Pancreas (tissue), 10 donors: ENCODE measurements around the gene TIMM21. TPM values are rescaled to one million over a fixed set of nuclear protein-coding genes. Genes with fewer than 3 reads are reported as not detected.

ENCODE experiments used
- ATAC-seq, 4 donors: fragments of 200-7000 bp; cut with Tn5 transposase; one replicate each; pipeline versions ENCODE4 v1.8.0 to v1.9.1; 2020; ENCODE audit warnings: mild to moderate bottlenecking in 4 of 4, moderate library complexity in 4 of 4
- DNase-seq, 6 donors: peaks; one replicate each; pipeline ENCODE4 v3.0.0-alpha.2; 2020
- FAIRE-seq: peaks from 2 replicates; lab custom pipeline; 2012; peaks lifted over from hg19 to GRCh38; lab: Jason Lieb, UNC
- H3K27ac ChIP-seq, 4 donors: fragments of 200-600 bp; sonication (generic); 1 replicate in 3 of 4; 2 replicates in 1 of 4; pipeline versions ENCODE4 v1.5.0 to v1.8.0; 2020
- H3K27me3 ChIP-seq, 4 donors: fragments of 200-600 bp; one replicate each; pipeline ENCODE4 v1.8.0; 2021
- H3K36me3 ChIP-seq, 3 donors: fragments of 200-600 bp; sonication (generic) in 1 of 3; one replicate each; pipeline versions ENCODE4 v1.5.0 to v1.8.0; 2020 to 2021
- H3K4me1 ChIP-seq, 3 donors: fragments of 200-600 bp; one replicate each; pipeline ENCODE4 v1.8.0; 2021
- H3K4me3 ChIP-seq, 4 donors: fragments of 200-600 bp; sonication (generic) in 2 of 4; one replicate each; pipeline versions ENCODE4 v1.5.0 to v1.8.0; 2020 to 2021
- H3K9me3 ChIP-seq, 4 donors: fragments of 200-600 bp; one replicate each; pipeline ENCODE4 v1.8.0; 2021
- CTCF ChIP-seq, 4 donors: fragments of 200-600 bp; sonication (generic) in 3 of 4; IDR thresholded peaks; one replicate each; pipeline versions ENCODE4 v1.5.0 to v1.8.0; 2021; ENCODE audit warnings: antibody characterized with exemption in 4 of 4
- WGBS, 2 donors: extraction: QIAGEN DNeasy Blood & Tissue Kit; methylation state at CpG; one replicate each; pipeline ENCODE4 v1.1.7; 2013; 5-methylcytosine and 5-hydroxymethylcytosine counted together
- intact Hi-C, 3 donors: fragments of 100-400 bp; cut with DNase I; formaldehyde crosslinking; loops; one replicate each; pipeline versions ENCODE4 v1.11.1 to v1.14.2; 2022
- polyA plus RNA-seq, 2 donors: library from polyadenylated mRNA; stranded (reverse); fragments of 200-250 nt; gene quantifications; one replicate each; pipeline ENCODE4 v1.2.3, GENCODE V29; 2013
- total RNA-seq, 6 donors: library from RNA; stranded (reverse); fragmentation: NEBNext Ultra II Directional in 4 of 6; extraction: Animal tissue kit (Norgen Biotek cat#: 25700) in 4 of 6; gene quantifications; one replicate each; pipeline versions ENCODE4 v1.2.1 to v1.2.4, GENCODE V29; 2021 to 2023
- donor health status: healthy with polysubstance abuse.
- donor health status: DM: no; HTN: no; CAD: no; lungs with moderate emphysema.
- donor health status: DM: no; HTN: no; CAD: no.
- donor health status: control.
- donor health status: control.
- donor health status: Bipolar disorder and iron deficiency.
- donor health status: DM: yes; HTN: yes; CAD: no.
- donor health status: DM: no; HTN: no; CAD: no.
- donor health status: DM: no; HTN: no; CAD: no.
- donor health status: DM: yes; HTN: yes; CAD: no.

The TIMM21 gene
- total and polyA plus RNA-seq, 8 donors: 6.0 to 14.3 (median 10.0) TPM

GRCh38 chr18:74182335-74182734 lies 34.0 kb downstream of the TIMM21 start:
- no peaks in the 10 kb centered on the region for H3K36me3 ChIP-seq
- 87 to 98% methylated on average over 16 to 19 of the region's 19 CpGs for WGBS, 2 donors
- TF ChIP-seq CTCF (IDR thresholded peaks at IDR 0.05): no peak
- no peak overlapping the region for H3K4me3 ChIP-seq
- FAIRE-seq (no peak), DNase-seq (no peak), ATAC-seq (no peak)
- H3K9me3 ChIP-seq: no peaks in the 10 kb centered on the region
- peaks cover 0 to 3% (median 0%) of the 10 kb centered on the region in 3 donors for H3K4me1 ChIP-seq
- intact Hi-C loops: no loop called here
- H3K27me3 ChIP-seq: no peaks in the 10 kb centered on the region
- H3K27ac ChIP-seq: no peak overlapping the region

- Histone ChIP-seq H3K4me3 (no peak overlapping the region), H3K36me3 (no peaks in the 10 kb centered on the region), H3K4me1 (peaks cover 0 to 3% (median 0%) of the 10 kb centered on the region in 3 donors), H3K27ac (no peak overlapping the region), H3K9me3 (no peaks in the 10 kb centered on the region), H3K27me3 (no peaks in the 10 kb centered on the region)
- no peak for DNase-seq
- no peak for FAIRE-seq
- peak in 3 of 4 donors; percentile 31 to 71 (median 39) for ATAC-seq
- intact Hi-C loops: no loop called here
- 29 to 30% methylated on average over 3 of the region's 3 CpGs for whole genome bisulfite sequencing, 2 donors
- no peak for TF ChIP-seq CTCF (IDR thresholded peaks at IDR 0.05)
Measured at GRCh38 chr18:74183130-74183529, 34.8 kb downstream of the TIMM21 start.

GRCh38 chr18:74184875-74185274 lies 36.6 kb downstream of the TIMM21 start:
- Histone ChIP-seq H3K4me1 (peaks cover 0 to 3% (median 0%) of the 10 kb centered on the region in 3 donors), H3K9me3 (no peaks in the 10 kb centered on the region), H3K4me3 (no peak overlapping the region), H3K27ac (no peak overlapping the region), H3K36me3 (no peaks in the 10 kb centered on the region), H3K27me3 (no peaks in the 10 kb centered on the region)
- 44 to 62% methylated on average over 3 of the region's 3 CpGs for WGBS, 2 donors
- DNase-seq: no peak
- intact Hi-C loops: no loop called here
- FAIRE-seq: no peak
- TF ChIP-seq CTCF (IDR thresholded peaks at IDR 0.05): no peak
- ATAC-seq: no peak

- DNase-seq (no peak), FAIRE-seq (no peak), ATAC-seq (no peak)
- no peak overlapping the region for H3K27ac ChIP-seq
- WGBS, 2 donors: 65 to 79% methylated on average over 2 of the region's 2 CpGs
- no peaks in the 10 kb centered on the region for H3K36me3 ChIP-seq
- no peaks in the 10 kb centered on the region for H3K27me3 ChIP-seq
- no peak for TF ChIP-seq CTCF (IDR thresholded peaks at IDR 0.05)
- no peaks in the 10 kb centered on the region for H3K9me3 ChIP-seq
- peaks cover 0 to 3% (median 0%) of the 10 kb centered on the region in 3 donors for H3K4me1 ChIP-seq
- intact Hi-C loops: no loop called here
- no peak overlapping the region for H3K4me3 ChIP-seq
Measured at GRCh38 chr18:74185860-74186259, 37.5 kb downstream of the TIMM21 start.

- no peaks in the 10 kb centered on the region for H3K36me3 ChIP-seq
- intact Hi-C loops: no loop called here
- TF ChIP-seq CTCF (IDR thresholded peaks at IDR 0.05): no peak
- H3K4me3 ChIP-seq: no peak overlapping the region
- DNase-seq: no peak
- H3K9me3 ChIP-seq: no peaks in the 10 kb centered on the region
- 82 to 91% methylated on average over 3 of the region's 3 CpGs for WGBS, 2 donors
- no peak for FAIRE-seq
- no peak for ATAC-seq
- H3K27me3 ChIP-seq: no peaks in the 10 kb centered on the region
- no peak overlapping the region for H3K27ac ChIP-seq
- H3K4me1 ChIP-seq: peaks cover 0 to 3% (median 0%) of the 10 kb centered on the region in 3 donors
Measured at GRCh38 chr18:74186661-74187060, 38.3 kb downstream of the TIMM21 start.
